DOHH2 (cell line): ENCODE results near the gene OGFOD3.

ENCODE experiments used
- H3F3A ChIP-seq: fragments of 200-600 bp; sonication (generic), shearing (Covaris generic); 2 replicates; pipeline ENCODE4 v1.6.0; 2016; ENCODE audit warnings: antibody characterized with exemption, mild to moderate bottlenecking; ENCODE audit not compliant: control insufficient read depth, insufficient read depth
- H3K27ac ChIP-seq: fragments of 200-600 bp; sonication (generic); 2 replicates; pipeline ENCODE4 v1.5.1; 2014; ENCODE audit warnings: low read depth, mild to moderate bottlenecking, low read length, moderate library complexity
- H3K27me3 ChIP-seq: fragments of 200-600 bp; sonication (generic); 2 replicates; pipeline ENCODE4 v1.6.1; 2014; ENCODE audit warnings: mild to moderate bottlenecking, low read length, mixed read lengths; ENCODE audit not compliant: control insufficient read depth
- H3K36me3 ChIP-seq: fragments of 200-600 bp; sonication (generic); 2 replicates; pipeline ENCODE4 v1.6.1; 2014; ENCODE audit warnings: mild to moderate bottlenecking, low read length, moderate library complexity, mixed read lengths; ENCODE audit not compliant: control insufficient read depth
- H3K4me1 ChIP-seq: fragments of 200-600 bp; sonication (generic); 2 replicates; pipeline ENCODE4 v1.6.1; 2014; ENCODE audit warnings: mild to moderate bottlenecking, low read length, mixed read lengths; ENCODE audit not compliant: control insufficient read depth
- H3K4me2 ChIP-seq: fragments of 200-600 bp; sonication (generic); 2 replicates; pipeline ENCODE4 v1.6.0; 2014; ENCODE audit warnings: mild to moderate bottlenecking, low read length, moderate library complexity
- H3K4me3 ChIP-seq: fragments of 200-600 bp; sonication (generic); 2 replicates; pipeline ENCODE4 v1.5.1; 2014; ENCODE audit warnings: mild to moderate bottlenecking, low read length, mixed read lengths
- H3K79me2 ChIP-seq: fragments of 200-600 bp; sonication (generic); 2 replicates; pipeline ENCODE4 v1.6.1; 2014; ENCODE audit warnings: mild to moderate bottlenecking, low read length, mixed read lengths; ENCODE audit not compliant: control insufficient read depth
- H3K9me2 ChIP-seq: fragments of 200-600 bp; sonication (generic); replicated peaks from 2 replicates; pipeline ENCODE4 v1.6.1; 2014; ENCODE audit warnings: mild to moderate bottlenecking, low read length, mixed read lengths; ENCODE audit not compliant: control insufficient read depth
- H3K9me3 ChIP-seq: fragments of 200-600 bp; sonication (generic); 2 replicates; pipeline ENCODE4 v1.6.1; 2014; ENCODE audit warnings: antibody characterized with exemption, low read length, mixed read lengths; ENCODE audit not compliant: control insufficient read depth, insufficient read depth
- H4K20me1 ChIP-seq: fragments of 200-600 bp; sonication (generic); 2 replicates; pipeline ENCODE4 v1.6.0; 2014; ENCODE audit warnings: low read depth, mild to moderate bottlenecking, antibody characterized with exemption, low read length, moderate library complexity; ENCODE audit not compliant: control insufficient read depth, insufficient read depth
- EZH2phosphoT487 ChIP-seq: fragments of 200-600 bp; sonication (generic); IDR thresholded peaks from 2 replicates; pipeline ENCODE4 v1.6.1; 2017; ENCODE audit warnings: borderline replicate concordance, mild to moderate bottlenecking, antibody characterized with exemption, low read length, moderate library complexity, mixed read lengths
- TF ChIP-seq, protein P1 (sequence below): fragments of 200-600 bp; sonication (generic); IDR thresholded peaks from one replicate; pipeline ENCODE4 v1.5.1; 2014; ENCODE audit warnings: antibody characterized with exemption, mild to moderate bottlenecking, low read depth, low read length; ENCODE audit not compliant: poor library complexity, severe bottlenecking

The OGFOD3 gene

DNA sequence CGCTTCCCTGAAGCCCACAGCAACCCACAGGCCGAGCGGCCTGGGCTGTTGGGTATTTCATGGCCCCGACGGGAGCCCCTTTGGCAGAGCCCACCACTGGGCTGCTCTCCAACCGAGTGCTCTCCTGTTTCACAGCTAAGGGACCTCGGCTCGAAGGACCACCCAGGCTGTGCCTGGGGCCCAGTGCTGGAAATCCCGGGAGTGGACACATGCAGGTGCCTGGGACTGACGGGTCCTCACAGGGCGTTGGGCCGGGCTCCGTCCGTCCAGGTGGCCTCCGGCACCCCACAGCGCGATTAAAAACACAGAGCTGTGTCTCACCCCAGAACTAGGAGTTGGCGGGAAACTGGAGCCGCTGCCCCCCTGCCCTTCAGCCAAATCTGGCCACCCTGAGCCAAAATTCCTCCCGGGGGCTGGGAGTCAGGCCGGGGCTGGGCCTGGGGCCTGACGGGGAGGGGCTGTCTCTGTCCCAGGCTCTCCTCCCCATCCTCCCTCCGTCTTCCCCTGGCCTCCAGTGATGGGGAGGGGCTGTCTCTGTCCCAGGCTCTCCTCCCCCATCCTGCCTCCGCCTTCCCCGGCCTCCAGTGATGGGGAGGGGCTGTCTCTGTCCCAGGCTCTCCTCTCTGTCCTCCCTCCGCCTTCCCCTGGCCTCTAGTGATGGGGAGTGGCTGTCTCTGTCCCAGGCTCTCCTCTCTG is 32.7 kb downstream of the OGFOD3 start:
- Histone ChIP-seq H3K9me2 (no peaks in the 10 kb centered on the region), H3K9me3 (no peaks in the 10 kb centered on the region), H3K27me3 (no peaks in the 10 kb centered on the region), H3K36me3 (no peaks in the 10 kb centered on the region), H3K4me2 (no peak overlapping the region), H3F3A (no peaks in the 10 kb centered on the region), H3K4me1 (no peaks in the 10 kb centered on the region), H3K4me3 (no peak overlapping the region), H3K79me2 (no peaks in the 10 kb centered on the region), H3K27ac (no peak overlapping the region), H4K20me1 (no peaks in the 10 kb centered on the region)
- no peak for TF ChIP-seq EZH2phosphoT487
- TF ChIP-seq, protein P1, sequence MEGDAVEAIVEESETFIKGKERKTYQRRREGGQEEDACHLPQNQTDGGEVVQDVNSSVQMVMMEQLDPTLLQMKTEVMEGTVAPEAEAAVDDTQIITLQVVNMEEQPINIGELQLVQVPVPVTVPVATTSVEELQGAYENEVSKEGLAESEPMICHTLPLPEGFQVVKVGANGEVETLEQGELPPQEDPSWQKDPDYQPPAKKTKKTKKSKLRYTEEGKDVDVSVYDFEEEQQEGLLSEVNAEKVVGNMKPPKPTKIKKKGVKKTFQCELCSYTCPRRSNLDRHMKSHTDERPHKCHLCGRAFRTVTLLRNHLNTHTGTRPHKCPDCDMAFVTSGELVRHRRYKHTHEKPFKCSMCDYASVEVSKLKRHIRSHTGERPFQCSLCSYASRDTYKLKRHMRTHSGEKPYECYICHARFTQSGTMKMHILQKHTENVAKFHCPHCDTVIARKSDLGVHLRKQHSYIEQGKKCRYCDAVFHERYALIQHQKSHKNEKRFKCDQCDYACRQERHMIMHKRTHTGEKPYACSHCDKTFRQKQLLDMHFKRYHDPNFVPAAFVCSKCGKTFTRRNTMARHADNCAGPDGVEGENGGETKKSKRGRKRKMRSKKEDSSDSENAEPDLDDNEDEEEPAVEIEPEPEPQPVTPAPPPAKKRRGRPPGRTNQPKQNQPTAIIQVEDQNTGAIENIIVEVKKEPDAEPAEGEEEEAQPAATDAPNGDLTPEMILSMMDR: no peak

DNA sequence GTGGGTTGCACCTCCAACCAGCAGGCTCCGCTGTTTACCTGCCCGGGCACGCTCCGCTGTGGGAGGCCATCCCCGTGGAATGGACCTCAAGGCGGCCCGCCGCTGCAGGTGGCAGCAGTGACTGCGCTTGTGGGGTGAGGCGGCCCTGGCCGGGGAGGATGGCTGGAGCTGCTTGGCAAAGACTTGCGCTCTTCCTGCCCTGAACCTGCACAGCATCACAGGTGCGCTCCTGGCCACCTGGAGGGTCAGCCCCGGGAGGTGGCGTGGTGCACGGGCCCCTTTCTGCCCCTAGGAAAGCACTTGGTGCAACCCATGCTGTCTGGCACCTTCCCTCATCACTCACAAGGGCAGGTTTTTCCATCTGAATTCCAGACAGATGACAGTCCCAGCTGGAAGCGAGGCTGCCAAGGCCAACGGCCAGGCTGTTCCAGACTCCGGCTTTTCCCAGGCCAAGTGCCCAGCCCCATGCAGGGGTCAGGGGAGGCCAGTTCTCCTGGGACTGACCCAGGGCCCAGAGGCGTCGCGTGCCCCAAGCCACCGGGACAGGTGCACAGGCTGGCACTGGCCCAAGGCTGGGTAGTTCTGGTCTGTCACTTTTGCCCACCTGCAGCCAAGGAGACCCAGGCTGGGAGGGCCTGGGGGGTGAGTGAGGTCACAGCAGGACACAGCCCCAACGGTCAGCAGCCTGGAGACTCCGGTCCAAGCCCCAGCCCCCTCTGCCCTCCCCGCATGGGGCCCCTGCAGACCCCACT is 33.5 kb downstream of the OGFOD3 start:
- Histone ChIP-seq H3K4me3 (no peak overlapping the region), H3K9me3 (no peaks in the 10 kb centered on the region), H3K27me3 (no peaks in the 10 kb centered on the region), H4K20me1 (no peaks in the 10 kb centered on the region), H3K27ac (no peak overlapping the region), H3K9me2 (no peaks in the 10 kb centered on the region), H3K79me2 (no peaks in the 10 kb centered on the region), H3F3A (no peaks in the 10 kb centered on the region), H3K4me1 (no peaks in the 10 kb centered on the region), H3K36me3 (no peaks in the 10 kb centered on the region), H3K4me2 (no peak overlapping the region)
- no peak for TF ChIP-seq EZH2phosphoT487
- TF ChIP-seq, protein P1: no peak

DNA sequence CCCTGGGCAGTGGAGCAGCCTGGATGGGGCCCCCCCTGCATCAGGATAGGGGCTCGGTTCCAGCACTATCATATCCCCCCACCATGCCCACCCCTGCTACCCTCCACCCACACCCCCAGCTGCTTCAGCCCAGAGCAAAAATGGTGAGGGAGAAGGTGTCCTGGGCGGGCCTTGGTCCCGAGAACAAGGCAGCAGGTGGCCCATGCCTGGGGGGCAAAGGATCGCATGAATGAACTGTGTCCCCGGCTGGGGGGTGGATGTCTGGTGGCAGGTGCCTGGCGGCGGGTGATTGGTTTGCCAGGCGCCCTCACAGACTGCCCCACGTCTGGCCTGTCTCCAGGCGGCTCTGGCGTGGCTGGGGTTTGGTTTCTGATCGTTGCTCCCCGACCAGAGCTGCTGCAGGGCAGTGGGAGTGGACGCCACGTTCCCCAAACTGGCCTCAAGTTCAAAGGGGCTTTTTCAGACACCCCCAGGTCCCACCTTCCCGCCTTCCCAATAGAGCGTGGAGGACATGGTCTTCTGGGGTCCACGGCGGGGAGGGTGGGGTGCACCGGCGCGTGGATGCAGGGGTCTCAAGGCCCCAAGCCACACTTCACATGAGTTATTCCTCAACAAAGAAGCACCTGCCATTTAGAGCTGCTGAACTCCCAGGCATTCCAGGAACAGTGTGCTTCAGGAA is 34.2 kb downstream of the OGFOD3 start:
- no peak overlapping the region for H3K4me3 ChIP-seq

More for the DNA sequence above, 34.2 kb downstream of the OGFOD3 start:
- Histone ChIP-seq H3K9me3 (no peaks in the 10 kb centered on the region), H3K36me3 (no peaks in the 10 kb centered on the region), H3K4me1 (no peaks in the 10 kb centered on the region), H4K20me1 (no peaks in the 10 kb centered on the region), H3K27ac (no peak overlapping the region), H3K27me3 (no peaks in the 10 kb centered on the region), H3K9me2 (no peaks in the 10 kb centered on the region), H3F3A (no peaks in the 10 kb centered on the region), H3K79me2 (no peaks in the 10 kb centered on the region), H3K4me2 (no peak overlapping the region)
- no peak for TF ChIP-seq EZH2phosphoT487
- TF ChIP-seq, protein P1: no peak
